ENCODE data around the gene MAPK1IP1L.
"Not testable (repeated sequence)": the region's sequence is repeated elsewhere in the genome, so short reads cannot be mapped to it uniquely, and the experiment has no call there.

The MAPK1IP1L gene

GRCh38 chr14:55054098-55054497 lies 2.7 kb downstream of the MAPK1IP1L start:
- no peak for DNase-seq (ENCODE audit: low read depth in 2 of 2)

- DNase-seq (ENCODE audit: low read depth in 2 of 2) = no peak
Measured at GRCh38 chr14:55057919-55058318, 6.5 kb downstream of the MAPK1IP1L start.

GRCh38 chr14:55059333-55059732 lies 7.9 kb downstream of the MAPK1IP1L start:
- DNase-seq (ENCODE audit: low read depth in 2 of 2) = no peak

GRCh38 chr14:55062517-55063351 lies 11.3 kb downstream of the MAPK1IP1L start:
- DNase-seq (ENCODE audit: low read depth in 2 of 2) = no peak

- DNase-seq (ENCODE audit: low read depth in 2 of 2) = not testable (repeated sequence)
Measured at GRCh38 chr14:55064896-55065295, 13.4 kb downstream of the MAPK1IP1L start.

- DNase-seq (ENCODE audit: low read depth in 2 of 2) = no peak
Measured at GRCh38 chr14:55065411-55065810, 14.0 kb downstream of the MAPK1IP1L start.

- DNase-seq (ENCODE audit: low read depth in 2 of 2) = no peak
Measured at GRCh38 chr14:55066223-55066622, 14.8 kb downstream of the MAPK1IP1L start.

GRCh38 chr14:55070981-55071411 lies 19.5 kb downstream of the MAPK1IP1L start:
- no peak for DNase-seq (ENCODE audit: low read depth in 2 of 2)

- DNase-seq (ENCODE audit: low read depth in 2 of 2) = no peak
Measured at GRCh38 chr14:55071870-55072640, 20.6 kb downstream of the MAPK1IP1L start.

GRCh38 chr14:55073856-55074255 lies 22.4 kb downstream of the MAPK1IP1L start:
- no peak for DNase-seq (ENCODE audit: low read depth in 2 of 2)

- DNase-seq (ENCODE audit: low read depth in 2 of 2) = no peak
Measured at GRCh38 chr14:55074662-55075061, 23.2 kb downstream of the MAPK1IP1L start.

- no peak for DNase-seq (ENCODE audit: low read depth in 2 of 2)
Measured at GRCh38 chr14:55075628-55076175, 24.3 kb downstream of the MAPK1IP1L start.

GRCh38 chr14:55077170-55078151 lies 26.0 kb downstream of the MAPK1IP1L start:
- no peak for DNase-seq (ENCODE audit: low read depth in 2 of 2)

- DNase-seq (ENCODE audit: low read depth in 2 of 2) = not testable (repeated sequence)
Measured at GRCh38 chr14:55079961-55080360, 28.5 kb downstream of the MAPK1IP1L start.

- no peak for DNase-seq (ENCODE audit: low read depth in 2 of 2)
Measured at GRCh38 chr14:55084401-55085059, 33.1 kb downstream of the MAPK1IP1L start.

- DNase-seq (ENCODE audit: low read depth in 2 of 2) = no peak
Measured at GRCh38 chr14:55085060-55085660, 33.7 kb downstream of the MAPK1IP1L start.

- no peak for DNase-seq (ENCODE audit: low read depth in 2 of 2)
Measured at GRCh38 chr14:55086938-55087337, 35.5 kb downstream of the MAPK1IP1L start.

- DNase-seq (ENCODE audit: low read depth in 2 of 2) = no peak
Measured at GRCh38 chr14:55088356-55088755, 36.9 kb downstream of the MAPK1IP1L start.

GRCh38 chr14:55092341-55092740 lies 40.9 kb downstream of the MAPK1IP1L start:
- DNase-seq (ENCODE audit: low read depth in 2 of 2) = no peak
